WI38 (cell line): ENCODE results near the gene CERS1.
"Not testable (repeated sequence)": the region's sequence is repeated elsewhere in the genome, so short reads cannot be mapped to it uniquely, and the experiment has no call there.

ENCODE experiments used
- H3K4me3 ChIP-seq: 2 replicates; pipeline ENCODE4 v1.5.1; 2011; ENCODE audit warnings: low read depth, mild to moderate bottlenecking, control low read depth, low read length
- TF ChIP-seq, protein P1 (sequence below): IDR thresholded peaks from 2 replicates; pipeline ENCODE4 v1.5.1; 2012; ENCODE audit warnings: low read depth, mild to moderate bottlenecking, control low read depth, low read length

CERS1 gene

DNA sequence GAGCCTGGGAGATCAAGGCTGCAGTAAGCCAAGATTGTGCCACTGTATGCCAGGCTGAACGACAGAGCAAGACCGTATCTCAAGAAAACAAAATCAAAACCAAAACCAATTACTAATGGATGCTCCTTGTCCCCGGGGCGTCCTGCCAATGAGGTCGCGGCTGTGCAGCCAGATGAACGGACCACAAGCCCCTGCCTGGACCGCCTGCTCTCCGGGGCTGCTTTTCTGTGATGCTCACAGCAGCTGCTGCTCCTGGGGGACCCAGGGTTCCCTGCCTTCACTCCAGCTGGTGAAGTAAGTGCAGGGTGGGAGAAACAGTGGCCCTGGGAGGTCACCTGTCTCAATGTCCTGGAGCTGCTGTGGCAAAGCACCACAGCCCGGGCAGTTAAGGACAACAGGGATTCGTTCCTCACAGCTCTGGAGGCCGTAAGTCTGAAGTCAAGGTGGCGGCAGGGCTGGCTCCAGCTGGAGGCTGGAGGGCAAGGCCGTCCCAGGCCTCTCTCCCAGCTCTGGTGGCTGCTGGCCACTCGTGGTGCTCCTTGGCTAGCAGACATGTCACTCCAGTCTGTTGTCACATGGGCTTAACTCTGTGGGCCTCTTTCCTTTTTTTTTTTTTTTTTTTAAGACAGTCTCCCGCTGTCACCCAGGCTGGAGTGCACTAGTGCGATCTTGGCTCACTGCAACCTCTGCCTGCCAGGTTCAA, 13.1 kb upstream of the CERS1 start:
- no peak overlapping the region for H3K4me3 ChIP-seq
- TF ChIP-seq, protein P1, sequence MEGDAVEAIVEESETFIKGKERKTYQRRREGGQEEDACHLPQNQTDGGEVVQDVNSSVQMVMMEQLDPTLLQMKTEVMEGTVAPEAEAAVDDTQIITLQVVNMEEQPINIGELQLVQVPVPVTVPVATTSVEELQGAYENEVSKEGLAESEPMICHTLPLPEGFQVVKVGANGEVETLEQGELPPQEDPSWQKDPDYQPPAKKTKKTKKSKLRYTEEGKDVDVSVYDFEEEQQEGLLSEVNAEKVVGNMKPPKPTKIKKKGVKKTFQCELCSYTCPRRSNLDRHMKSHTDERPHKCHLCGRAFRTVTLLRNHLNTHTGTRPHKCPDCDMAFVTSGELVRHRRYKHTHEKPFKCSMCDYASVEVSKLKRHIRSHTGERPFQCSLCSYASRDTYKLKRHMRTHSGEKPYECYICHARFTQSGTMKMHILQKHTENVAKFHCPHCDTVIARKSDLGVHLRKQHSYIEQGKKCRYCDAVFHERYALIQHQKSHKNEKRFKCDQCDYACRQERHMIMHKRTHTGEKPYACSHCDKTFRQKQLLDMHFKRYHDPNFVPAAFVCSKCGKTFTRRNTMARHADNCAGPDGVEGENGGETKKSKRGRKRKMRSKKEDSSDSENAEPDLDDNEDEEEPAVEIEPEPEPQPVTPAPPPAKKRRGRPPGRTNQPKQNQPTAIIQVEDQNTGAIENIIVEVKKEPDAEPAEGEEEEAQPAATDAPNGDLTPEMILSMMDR = no peak

DNA sequence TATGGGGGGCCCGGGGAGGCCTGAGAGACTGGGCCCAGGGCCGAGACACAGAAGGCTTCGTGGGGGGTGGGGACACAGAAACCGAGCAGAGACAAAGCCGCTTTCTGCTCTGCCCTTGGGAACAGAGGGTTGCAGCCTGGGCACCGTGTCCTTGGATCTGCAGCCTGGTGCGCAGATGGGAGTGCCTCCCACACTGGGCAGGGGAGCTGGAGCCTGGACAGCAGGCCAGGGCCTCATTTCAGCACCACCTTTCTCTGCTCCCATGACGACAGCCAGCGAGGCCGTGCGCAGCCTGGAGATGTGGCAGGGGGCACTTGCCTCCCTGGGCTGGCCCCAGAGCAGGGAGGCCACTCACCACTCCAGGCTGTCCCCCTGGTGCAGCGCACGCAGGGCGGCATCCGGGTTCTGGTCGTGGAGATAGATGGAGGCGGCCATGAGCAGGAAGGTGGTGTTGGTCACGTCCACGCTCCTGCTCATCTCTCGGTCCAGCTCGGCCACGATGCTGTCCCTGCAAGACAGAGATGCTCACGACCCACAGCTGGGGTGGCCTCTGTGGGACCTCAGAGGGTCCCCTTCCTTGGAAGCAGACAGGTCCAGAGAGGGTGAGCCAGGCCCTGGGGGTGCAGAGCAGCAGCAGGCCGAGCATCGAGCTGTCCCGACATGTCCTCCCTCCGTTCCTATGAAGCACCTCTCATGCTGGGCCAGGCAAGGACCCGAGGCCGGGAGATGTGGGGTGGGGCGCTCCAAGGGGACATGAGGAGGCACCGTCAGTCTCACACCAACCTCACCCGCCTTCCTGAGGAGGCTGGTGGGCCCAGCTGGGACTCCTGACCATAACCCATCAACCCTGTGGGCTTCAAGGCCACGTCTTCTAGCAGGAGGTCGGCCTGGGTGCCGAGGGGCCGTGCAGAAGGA, 10.9 kb upstream of the CERS1 start:
- TF ChIP-seq, protein P1 = no peak
- H3K4me3 ChIP-seq = no peak overlapping the region

GRCh38 chr19:18905513-18906236, 9.7 kb upstream of the CERS1 start:
- no peak overlapping the region for H3K4me3 ChIP-seq
- TF ChIP-seq, protein P1 = no peak

GRCh38 chr19:18905058-18905456, 9.1 kb upstream of the CERS1 start:
- no peak overlapping the region for H3K4me3 ChIP-seq

DNA sequence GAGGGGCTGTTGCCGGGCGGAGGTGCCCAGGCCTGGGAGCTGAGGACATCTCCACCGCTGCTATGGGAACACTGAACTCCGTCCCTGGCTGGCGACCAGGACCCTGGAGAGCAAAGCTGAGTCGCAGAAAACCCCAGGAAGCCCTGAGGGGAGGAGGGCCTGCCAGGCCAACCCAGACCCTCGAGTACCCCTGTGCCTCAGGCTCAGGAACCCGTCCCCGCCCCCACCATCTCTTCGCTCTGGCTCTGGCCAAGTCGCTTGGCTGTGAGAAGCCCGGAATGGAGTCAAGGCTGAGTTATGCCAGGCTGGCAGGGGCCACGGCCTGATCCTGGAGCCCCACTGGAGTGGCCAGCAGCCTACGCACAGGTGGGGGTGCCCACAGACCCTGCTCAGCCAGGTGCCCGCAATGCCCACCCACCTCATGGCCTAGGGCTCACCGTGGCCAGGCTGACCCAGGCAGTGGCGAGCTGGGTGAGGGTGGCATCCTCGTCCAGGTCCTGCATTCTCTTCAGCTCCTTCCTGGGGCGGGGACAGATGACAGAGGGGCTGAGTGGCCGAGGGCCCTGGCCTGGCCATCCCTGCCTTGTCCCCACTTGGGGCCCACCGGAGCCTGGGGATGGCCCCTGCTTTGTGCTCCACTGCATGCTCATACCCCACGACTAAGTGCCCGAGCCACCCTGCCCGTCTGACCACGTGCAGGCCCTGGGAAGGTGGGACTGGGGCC, 8.5 kb upstream of the CERS1 start:
- TF ChIP-seq, protein P1 = no peak
- H3K4me3 ChIP-seq = no peak overlapping the region

More at GRCh38 chr19:18905058-18905456, 9.1 kb upstream of the CERS1 start:
- TF ChIP-seq, protein P1 = no peak

- TF ChIP-seq, protein P1 = no peak
- no peak overlapping the region for H3K4me3 ChIP-seq
Measured at GRCh38 chr19:18903156-18904037, 7.4 kb upstream of the CERS1 start.

GRCh38 chr19:18902519-18902918, 6.6 kb upstream of the CERS1 start:
- not testable (repeated sequence) for H3K4me3 ChIP-seq
